GM12891 (cell line): ENCODE measurements around the gene ZNF641. TPM values are rescaled to one million over a fixed set of nuclear protein-coding genes. Genes with fewer than 3 reads are reported as not detected.

ENCODE experiments used
- DNase-seq: peaks from one replicate; pipeline ENCODE4 v3.0.0; 2011; ENCODE audit warnings: low spot score; ENCODE audit not compliant: insufficient read length
- FAIRE-seq: peaks from 2 replicates; lab custom pipeline; 2011; peaks lifted over from hg19 to GRCh38; lab: Jason Lieb, UNC
- PAX5 ChIP-seq: IDR thresholded peaks from 2 replicates; pipeline ENCODE4 v1.6.1; 2011; ENCODE audit warnings: low read length, moderate library complexity, mild to moderate bottlenecking; ENCODE audit not compliant: insufficient read depth, severe bottlenecking
- POLR2A ChIP-seq: IDR thresholded peaks from 2 replicates; pipeline ENCODE4 v1.6.1; 2011; ENCODE audit warnings: low read depth, low read length, control low read depth
- POLR2AphosphoS5 ChIP-seq: IDR thresholded peaks from 2 replicates; pipeline ENCODE4 v1.6.1; 2011; ENCODE audit warnings: low read depth, low read length, control low read depth
- POU2F2 ChIP-seq: IDR thresholded peaks from 2 replicates; pipeline ENCODE4 v1.6.1; 2011; ENCODE audit warnings: low read depth, mild to moderate bottlenecking, control low read depth, low read length, moderate library complexity
- SPI1 ChIP-seq: IDR thresholded peaks from 2 replicates; pipeline ENCODE4 v1.6.1; 2011; ENCODE audit warnings: low read depth, low read length, control low read depth
- TAF1 ChIP-seq: IDR thresholded peaks from 2 replicates; pipeline ENCODE4 v1.6.1; 2011; ENCODE audit warnings: low read depth, low read length, control low read depth
- polyA plus RNA-seq: library from polyadenylated mRNA; unstranded; fragments of >200 nt; gene quantifications from one replicate; pipeline ENCODE4 v1.2.1, GENCODE V29; 2012; ENCODE audit warnings: low read depth, missing spikeins, inconsistent platforms; ENCODE audit not compliant: missing spikeins

The ZNF641 gene
- 2.0 TPM for polyA plus RNA-seq

DNA sequence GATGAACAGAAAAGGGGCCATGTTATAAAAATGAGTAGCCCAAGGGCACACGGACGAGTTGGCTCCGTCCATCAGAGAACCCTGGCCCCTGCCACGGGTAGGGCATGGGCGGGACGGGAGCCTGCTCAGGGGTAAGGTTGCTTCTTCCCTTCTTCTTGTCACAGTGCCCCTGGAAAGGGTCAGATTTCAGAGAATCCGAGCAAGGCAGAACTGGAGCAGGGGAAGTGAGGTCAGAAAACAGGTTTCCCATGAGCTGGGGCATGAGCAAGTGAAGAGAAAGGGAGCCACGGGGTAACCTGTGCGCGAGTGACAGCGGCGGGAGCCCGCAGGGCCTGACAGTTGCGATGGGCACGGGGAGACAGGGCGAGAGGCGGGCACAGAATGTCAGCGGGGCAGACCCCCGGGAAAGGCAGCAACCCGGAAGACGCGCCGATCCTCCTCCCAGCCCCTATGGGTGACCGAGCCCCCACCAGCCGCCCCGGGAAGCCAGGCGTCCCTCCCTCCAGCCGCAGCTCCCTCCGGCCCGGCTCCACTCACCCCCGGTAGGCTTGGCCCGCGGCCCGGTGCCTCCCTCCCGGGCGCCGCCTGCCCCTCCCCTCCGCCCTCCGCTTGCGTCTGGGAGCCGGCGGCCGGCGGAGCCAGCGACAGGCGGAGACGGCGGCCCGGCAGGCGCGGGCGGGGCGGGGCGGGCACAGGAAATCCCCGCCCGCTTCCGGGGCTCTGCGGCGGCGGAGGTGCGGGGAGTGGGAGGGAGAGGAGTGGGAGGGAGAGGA lies at the start of gene ZNF641:
Gene ZNF641 (minus strand): TSS at position 671 of the 773 bp plus-strand sequence. CDS start 2,829 bp downstream, outside the sequence.
- TF ChIP-seq PAX5 (peak; percentile 39), POLR2AphosphoS5 (no peak), POU2F2 (0 out of 2 replicates have a peak, but pooled peaks have one; percentile 18)
- peak; percentile 83 for FAIRE-seq
- peak; percentile 76 for DNase-seq

DNA sequence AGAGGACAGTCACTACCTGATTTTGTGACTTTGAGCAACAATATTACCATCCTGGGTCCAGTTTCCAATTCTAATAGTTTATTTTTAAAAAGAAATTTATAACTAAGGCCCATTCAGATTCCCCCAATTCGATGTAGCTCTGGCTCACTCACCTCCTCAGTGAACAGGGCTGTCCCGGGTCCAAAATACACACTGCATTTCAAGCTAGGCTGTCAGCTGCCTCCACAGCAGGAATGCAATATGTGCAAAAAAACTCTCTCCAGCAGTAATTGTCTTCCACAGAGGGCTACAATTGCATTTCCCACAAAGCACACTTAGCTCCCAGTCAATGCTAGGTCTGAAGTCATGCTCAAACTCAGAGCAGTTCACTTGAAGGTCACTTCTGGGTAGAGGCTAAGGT lies 39.3 kb upstream of the ZNF641 start:
- DNase-seq (no peak), FAIRE-seq (no peak)
- TF ChIP-seq POLR2A = no peak
- no peak for TF ChIP-seq PAX5
- TF ChIP-seq POLR2AphosphoS5 = no peak
- no peak for TF ChIP-seq POU2F2
- no peak for TF ChIP-seq SPI1
- no peak for TF ChIP-seq TAF1

DNA sequence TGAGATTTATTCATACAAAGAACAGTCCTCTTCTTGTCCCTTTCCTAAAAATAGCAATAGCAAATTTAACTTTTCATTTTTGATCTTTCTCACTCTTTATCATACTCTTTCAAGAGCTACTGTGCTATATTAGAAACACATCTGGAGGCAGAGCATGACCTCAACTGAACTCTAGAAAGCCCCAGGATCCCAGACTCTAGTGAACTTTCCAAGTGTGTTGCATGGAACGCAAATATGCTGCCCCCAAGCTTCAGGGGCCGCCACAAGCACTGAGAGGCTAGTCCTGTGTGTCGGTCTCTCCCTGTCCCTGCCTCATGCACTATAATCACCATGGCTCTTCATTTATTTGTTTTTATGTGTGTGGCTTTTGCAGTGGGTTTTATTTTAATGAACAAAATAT lies 38.7 kb upstream of the ZNF641 start:
- TF ChIP-seq PAX5 = no peak
- no peak for TF ChIP-seq POLR2A
- no peak for TF ChIP-seq POLR2AphosphoS5
- no peak for TF ChIP-seq TAF1
- TF ChIP-seq POU2F2 = no peak
- TF ChIP-seq SPI1 = no peak
- FAIRE-seq (no peak), DNase-seq (no peak)

DNA sequence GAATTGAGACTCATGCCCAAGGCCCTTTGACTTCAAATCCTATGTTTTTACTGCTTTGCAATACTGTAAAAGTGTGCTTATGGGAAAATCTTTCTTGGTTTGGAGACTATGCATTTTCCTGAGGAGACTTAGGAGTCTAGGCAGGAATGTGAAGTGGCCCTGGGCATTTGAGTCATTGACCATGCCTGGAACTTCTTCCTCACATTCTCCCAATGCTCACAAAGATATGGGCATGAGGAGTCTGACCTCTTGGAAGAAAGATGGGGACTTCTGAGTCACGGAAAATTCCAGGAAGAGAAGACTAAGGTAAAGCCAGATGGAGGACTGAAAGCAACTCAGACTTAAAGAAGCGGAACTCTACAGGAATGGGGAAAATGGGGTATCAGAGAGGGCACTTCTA lies 38.2 kb upstream of the ZNF641 start:
- DNase-seq (no peak), FAIRE-seq (no peak)
- TF ChIP-seq POU2F2 (no peak), TAF1 (no peak), PAX5 (no peak), POLR2AphosphoS5 (no peak), POLR2A (no peak), SPI1 (no peak)

DNA sequence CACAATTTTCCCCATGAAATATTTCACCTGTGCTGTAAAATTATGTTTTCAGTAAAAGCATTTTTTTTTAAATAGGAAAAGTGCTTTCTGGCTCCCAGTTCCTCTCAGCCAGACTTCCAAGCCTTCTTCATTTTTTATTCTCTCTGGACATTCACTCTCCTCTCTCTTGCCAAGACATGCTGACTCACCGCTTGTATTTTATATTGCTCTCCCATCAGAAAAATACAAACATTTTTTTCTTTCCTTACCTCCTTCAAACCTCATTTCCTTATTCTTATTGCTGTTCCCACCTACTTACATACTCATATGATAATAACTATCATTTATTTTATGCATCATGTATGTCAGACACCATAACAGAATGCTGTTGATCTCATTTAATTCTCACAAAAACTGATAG lies 37.7 kb upstream of the ZNF641 start:
- no peak for DNase-seq
- TF ChIP-seq POU2F2 = no peak
- no peak for TF ChIP-seq POLR2AphosphoS5
- no peak for TF ChIP-seq TAF1
- no peak for TF ChIP-seq PAX5
- no peak for TF ChIP-seq SPI1
- TF ChIP-seq POLR2A = no peak
- no peak for FAIRE-seq

DNA sequence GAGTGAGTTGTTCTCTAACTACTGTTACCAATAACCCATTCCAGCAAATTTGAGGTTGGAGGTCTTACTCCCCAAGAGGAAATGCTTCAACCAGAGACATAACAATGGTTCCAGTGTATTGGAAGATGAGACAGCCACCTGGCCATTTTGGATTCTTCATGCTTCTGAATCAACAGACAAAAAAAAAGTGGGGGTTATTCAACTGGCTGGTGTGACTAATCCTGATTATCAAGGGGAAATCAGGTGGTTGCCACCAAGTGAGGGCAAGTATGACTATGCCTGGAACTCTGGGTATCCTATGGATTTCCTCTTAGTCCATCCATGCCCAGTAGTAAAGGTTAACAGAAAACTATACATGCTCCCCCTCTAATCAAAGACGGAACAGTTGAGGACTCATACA lies 29.9 kb upstream of the ZNF641 start:
- no peak for FAIRE-seq
- TF ChIP-seq SPI1 (no peak), POU2F2 (no peak), POLR2A (no peak), PAX5 (no peak), POLR2AphosphoS5 (no peak), TAF1 (no peak)
- no peak for DNase-seq

DNA sequence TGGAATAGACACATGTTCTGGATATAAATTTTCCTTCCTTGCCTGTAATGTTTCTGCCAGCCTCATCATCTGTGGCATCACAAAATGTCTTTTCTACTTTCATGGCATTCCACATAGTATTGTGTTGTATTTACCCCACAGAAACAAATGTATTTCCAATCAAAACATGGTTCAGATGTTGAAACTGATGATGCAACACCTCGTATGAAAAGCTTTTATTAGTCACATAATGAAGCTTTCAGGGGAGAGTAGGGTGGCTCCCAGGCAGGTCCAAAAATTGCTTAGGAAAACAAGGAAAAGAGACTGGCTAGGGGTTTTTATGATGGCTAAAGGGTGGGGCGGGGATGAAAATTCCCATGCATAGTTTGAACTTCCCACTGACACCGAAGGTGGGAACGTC lies 29.1 kb upstream of the ZNF641 start:
- DNase-seq = no peak
- TF ChIP-seq PAX5 = no peak
- no peak for TF ChIP-seq POLR2AphosphoS5
- no peak for TF ChIP-seq SPI1
- no peak for TF ChIP-seq POLR2A
- TF ChIP-seq TAF1 = no peak
- TF ChIP-seq POU2F2 = no peak
- FAIRE-seq = no peak

DNA sequence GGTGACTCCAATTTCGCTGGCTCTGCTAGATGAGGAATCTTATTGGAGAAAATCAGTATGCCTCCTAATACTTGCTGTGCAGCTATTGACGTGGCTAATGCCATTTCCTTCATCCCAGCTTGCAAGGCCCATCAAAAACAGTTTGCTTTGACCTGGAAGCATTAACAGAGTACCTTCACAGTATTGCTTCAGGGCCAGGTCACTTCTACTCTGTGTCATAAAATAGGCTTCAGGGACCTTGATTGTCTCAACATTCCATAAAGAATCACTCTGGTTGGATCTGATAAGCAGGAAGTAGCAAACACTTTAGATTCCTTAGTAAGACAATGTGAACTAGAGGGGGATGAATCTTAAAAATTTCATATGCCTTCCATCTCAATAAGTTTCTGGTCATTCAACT lies 26.9 kb upstream of the ZNF641 start:
- FAIRE-seq (no peak), DNase-seq (no peak)
- no peak for TF ChIP-seq POU2F2

DNA sequence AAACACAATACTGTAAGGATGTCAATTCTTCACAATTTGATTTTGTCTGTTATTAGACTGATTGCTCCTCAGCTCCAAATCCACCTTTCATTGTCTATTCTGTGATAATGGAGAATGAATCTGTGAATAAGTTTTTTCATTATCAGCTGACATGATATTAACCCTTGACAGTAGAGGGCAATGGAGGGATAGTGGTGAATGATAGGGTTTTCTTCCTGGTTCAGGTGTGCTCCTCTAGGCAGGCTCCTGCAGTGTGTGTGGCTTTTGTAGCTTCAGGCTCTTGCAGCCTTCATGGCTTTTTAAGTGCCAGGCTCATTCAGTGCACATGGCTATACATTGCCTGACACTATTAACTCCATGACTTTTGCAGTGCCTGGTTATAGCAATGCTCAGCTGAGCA lies 23.4 kb upstream of the ZNF641 start:
- FAIRE-seq (no peak), DNase-seq (no peak)
- TF ChIP-seq SPI1 (no peak), PAX5 (no peak), POLR2A (no peak), TAF1 (no peak), POU2F2 (no peak), POLR2AphosphoS5 (no peak)

DNA sequence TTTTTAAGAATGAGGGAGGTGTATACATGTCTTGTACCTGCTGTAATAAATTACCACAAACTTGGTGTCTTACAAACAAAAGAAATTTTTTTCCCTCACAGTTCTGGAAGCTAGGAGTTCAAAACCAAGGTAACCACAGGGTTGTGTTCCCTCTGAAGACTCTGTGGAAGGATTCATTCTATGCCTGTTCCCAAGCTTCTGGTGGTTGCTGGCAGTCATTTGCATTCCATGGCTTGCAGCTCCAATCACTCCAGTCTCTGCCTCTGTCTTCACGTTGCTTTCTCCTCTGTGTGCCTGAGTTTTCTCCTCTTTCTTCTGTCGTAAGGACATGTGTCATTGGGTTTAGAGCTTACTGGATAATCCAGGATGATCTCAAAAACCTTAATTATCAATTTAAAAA lies 15.4 kb upstream of the ZNF641 start:
- DNase-seq (no peak), FAIRE-seq (no peak)
- TF ChIP-seq POLR2A (no peak), TAF1 (no peak), PAX5 (no peak), SPI1 (no peak), POLR2AphosphoS5 (no peak), POU2F2 (no peak)
